GM19324 (cell line): ENCODE measurements around the gene SAE1.

ENCODE experiments used
- ATAC-seq: cut with Tn5 transposase; IDR thresholded peaks from one replicate; pipeline ENCODE4 v1.9.1; 2021; ENCODE audit warnings: mild to moderate bottlenecking, moderate library complexity; ENCODE audit not compliant: unreplicated experiment, low FRiP score

Gene SAE1

DNA sequence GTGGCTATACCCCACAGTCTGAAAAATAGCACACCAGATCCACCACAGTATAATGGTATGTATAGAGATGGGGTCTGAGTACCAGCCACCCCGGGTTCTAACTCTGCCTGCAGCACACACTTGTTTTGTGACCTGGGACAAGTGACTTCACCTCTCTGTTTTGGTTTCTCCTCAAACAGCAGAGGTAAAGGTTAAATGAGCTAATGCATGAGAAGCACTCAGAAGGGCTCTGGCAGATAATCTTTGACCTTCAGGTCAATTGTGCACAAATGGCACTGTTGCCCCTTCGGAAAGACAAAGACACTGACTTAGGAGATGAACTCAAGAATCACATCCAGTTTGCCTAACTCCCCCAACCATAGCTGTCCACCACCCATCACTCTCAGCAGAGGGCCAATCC is 24.8 kb upstream of the SAE1 start:
- ATAC-seq, result no peak

DNA sequence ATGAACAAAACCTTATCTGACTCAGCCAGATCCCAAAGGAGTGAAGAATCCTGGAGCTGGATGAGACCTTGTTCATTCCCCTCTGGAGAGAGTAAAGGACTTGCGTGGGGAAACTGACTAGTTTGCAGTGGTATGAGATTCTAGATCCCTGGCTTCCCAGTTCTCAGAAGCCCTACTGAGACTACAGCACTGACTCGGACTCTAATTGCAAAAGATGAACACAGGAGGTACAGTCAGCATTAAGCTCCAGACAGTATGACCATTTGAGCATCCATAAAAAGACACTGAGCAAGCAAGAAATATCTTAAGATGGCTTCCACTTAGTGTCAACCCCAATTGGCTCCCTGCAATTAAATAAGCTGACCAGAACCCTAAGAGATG is 23.8 kb upstream of the SAE1 start:
- ATAC-seq, result no peak

DNA sequence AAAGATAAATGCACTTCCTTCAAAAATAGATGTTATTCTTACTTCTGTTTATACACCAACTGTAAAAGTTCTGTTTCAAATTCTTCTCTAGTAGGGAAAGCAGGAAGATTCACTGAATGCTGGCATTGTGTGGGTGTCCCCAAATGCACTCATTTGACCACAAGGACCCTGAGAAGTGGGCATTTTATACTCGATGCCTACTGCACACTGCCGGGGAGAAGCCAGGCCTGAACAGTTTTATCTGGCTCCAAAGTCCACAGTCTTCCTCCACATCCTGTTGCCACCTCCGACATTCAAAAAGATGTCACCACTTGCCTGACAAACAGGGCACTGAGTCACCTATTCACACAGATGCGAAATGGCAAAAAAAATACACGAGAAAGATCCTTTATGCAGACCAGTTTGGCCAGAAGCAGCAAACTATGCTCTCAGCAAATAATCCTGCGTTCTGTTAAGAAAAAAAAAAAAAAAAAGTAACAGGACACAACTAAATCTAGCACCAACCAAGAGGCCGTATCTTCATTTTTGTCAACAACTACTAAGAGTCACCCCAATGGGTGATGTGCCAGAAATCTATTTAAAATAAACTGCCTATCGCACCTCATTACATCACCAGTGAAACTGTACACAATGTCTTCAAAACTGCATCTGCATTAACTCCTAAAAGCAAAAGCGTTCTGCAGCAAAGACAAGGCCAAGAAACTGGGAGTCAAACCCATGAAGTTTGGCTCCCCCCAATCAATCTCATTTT is 23.3 kb upstream of the SAE1 start:
- ATAC-seq, result no peak

DNA sequence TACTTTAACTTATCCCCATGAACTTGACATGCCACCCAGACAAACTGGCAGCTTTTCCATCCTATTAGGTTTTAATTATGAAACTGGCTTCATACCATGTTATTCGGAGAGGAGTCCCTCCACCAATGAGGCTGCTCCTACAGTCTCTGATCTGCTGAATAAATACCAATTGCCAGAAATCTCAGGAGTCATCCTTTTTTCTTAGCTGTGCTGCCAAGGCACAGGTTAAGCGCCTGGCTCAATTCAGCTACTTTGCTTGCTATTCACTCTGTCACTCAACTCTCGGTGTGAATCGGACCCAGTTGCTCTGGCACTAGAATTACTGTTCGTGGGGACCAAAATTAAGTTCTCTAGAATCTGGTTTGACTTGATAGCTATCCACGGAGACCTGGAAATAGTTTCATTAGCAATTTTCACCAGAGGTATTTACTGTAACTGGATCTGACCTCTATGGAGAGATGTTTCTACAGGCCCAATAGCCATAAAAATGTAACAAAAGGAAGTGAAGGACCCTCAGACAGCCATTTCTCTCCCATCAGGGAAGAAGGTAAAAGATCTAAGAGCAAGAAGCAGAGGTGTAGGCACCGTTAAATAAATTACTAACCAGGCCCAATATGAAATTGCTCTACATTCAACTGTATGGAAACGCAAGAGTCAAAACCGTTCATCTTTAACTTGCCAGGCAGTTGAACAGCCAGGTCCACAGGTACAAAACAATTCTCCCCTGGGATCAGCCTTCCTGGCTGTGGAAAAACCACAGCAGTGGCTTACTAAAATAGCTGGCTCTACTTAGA is 22.5 kb upstream of the SAE1 start:
- ATAC-seq, result no peak

DNA sequence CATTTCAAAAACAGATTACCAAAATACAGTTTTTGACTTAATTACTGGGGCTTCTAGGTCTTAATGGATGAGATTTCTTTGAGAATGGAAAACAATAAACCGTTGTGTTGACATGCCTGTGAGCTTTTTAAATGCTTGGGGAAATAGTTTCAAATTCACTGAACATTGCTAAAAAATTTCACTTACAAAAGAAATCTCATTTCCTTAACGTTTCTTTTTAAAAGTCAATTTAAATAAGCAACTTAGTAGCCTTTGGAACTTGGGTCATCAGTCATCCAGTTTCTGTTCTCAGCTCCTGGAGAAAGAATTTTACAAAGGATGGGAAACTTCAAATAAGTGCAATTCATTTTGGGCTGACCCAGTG is 21.5 kb upstream of the SAE1 start:
- no peak for ATAC-seq

DNA sequence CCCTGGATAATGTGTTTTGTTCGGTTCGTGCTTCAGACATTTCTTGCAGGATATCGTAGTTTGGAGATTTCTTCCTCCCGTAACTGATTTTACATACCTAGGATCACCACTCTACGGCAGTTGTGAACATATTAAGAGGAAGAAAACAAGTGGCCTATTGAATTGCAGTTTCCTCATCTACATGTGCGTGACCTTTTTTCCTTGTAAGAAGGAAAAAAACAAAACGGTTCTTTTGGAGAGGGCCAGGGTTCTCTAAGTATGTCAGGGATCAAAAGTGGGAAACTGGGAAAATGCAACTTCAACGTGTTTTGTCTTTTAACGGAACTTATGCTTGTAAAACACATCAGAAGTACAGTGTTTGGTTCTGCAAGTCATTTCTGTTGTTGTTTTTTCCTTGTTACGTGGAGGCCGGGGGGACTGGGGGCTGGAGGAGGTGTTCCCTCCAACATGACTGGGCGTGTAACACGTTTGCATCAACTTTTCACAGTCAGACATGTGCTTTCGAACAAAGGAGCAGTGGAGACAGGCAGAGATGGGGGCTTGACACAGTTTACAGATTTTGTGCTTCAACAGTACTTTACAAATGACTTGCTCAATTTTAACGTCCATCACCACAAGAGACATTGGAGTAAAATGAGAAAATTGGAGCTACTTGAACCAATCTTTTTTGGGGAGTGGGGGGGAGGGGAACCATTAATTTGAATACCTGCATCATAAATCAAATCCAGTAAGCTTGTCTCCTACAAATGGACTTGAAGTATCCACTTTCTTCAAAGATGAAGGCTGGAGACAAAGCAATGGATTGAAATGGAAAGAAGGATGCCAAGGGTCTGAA is 20.9 kb upstream of the SAE1 start:
- ATAC-seq, result no peak

DNA sequence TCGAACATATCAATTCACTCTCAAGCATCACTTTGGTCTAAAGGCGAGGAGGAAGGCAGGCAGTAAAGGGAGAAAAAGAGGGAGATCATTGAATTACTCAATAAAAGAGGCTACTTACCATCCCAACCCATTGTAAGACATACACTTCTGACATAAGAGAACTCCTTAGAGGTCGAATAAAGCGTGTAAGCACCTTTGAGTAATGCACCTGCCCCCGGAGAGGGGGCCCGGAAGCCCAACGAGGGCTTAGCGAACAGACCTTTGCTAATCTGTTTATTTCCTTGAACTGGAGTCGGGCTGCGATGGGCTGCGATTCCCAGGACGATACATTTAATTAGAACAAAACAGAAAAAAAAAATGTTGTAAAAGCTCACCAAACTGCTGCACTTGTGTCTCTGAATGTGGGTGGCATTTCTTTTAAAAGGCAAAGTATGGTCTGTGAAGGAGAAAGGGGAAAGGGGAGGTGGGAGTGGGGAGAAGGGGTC is 20.1 kb upstream of the SAE1 start:
- no peak for ATAC-seq

DNA sequence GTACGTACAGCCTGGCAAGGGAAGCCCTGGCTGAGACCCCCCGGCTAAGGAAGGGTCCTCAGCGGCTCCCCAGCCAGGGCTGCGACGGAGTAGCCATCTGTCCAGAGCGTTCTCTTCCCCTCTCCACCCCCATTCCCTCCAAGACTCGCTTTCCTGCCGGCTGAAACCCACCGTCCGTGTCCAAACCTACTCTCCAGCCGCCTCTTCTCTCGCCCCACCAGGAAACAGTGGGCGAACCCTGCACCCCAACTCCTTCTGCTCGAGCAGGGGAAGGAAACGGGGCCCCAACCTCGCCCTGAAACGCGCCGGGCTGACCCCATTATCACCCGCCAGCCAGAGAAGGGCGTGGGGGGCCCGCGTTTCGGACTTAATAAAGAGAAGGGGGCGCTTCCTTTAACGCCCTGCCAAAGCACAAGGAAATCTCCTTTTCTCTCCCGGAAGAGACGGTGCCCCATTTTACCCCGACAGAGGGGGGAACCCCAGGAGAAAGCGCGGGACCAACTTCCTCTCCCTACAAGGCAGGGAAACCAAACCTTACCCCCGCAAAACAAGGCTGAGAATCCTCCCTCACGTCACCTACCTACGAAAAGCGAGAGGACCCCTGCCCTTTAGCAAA is 19.5 kb upstream of the SAE1 start:
- ATAC-seq, result no peak

DNA sequence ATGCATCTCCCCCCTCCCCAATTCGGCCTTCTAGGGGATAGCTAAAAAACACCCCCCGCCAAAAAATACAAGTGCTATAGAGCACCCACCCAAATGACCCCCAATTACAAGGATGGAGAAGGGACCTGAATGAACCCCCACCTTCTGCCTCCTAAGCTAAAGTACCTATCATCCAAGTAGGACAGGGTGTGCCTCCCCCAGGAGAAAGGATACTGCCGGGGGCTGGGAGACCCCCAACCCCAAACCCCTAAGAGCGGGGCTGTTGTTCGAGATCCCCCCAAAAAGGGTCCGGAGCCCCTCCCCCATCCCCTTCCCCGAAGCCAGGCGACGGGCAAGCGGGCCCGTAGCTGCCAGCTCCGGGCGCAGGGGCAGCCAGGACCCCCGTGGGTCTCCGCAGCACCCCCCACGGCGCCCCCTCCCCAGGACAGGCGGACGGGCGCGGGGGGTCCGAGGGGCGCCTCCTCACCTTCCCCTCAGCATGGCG is 18.9 kb upstream of the SAE1 start:
- ATAC-seq, result no peak

DNA sequence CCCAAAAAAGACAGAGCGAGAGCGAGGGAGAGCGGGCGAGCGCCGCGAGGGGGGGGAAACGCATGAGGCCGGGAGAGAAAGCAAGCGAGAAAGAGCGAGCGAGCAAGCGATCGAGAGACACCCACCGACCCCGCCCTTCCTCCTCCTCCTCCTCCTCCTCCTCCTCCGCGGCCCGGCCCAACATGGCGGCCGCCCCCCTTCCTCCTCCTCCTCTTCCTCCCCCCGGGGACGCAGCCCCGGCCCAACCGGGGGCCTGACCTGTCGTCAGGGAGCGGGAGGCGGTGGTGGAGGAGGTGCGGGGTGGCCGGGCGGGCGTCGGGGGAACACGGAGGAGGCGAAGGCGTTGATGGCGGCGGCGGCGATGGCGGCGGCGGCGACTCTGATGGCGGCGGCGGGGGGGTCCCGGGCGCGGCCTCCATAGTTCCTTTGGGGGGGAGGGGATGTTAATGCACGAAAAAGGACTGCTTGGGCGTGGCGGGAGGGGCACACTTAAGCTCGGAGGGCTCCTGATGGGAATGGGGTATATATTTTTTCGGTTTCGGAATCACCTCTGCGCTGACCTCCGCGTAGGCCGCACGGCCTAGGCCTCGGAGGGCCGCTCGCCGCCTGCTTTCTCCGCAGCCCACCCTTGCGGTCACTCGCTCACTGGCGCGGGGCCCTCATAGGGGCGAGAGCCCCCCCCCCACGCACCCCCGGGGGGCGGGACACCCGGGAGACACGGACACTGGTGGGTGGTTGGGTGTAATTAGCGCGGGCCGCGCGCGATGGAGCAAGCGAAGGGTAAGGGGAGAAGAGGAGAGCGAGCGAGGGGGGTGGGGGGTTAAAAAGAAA is 18.3 kb upstream of the SAE1 start:
- ATAC-seq, result peak; percentile 29

DNA sequence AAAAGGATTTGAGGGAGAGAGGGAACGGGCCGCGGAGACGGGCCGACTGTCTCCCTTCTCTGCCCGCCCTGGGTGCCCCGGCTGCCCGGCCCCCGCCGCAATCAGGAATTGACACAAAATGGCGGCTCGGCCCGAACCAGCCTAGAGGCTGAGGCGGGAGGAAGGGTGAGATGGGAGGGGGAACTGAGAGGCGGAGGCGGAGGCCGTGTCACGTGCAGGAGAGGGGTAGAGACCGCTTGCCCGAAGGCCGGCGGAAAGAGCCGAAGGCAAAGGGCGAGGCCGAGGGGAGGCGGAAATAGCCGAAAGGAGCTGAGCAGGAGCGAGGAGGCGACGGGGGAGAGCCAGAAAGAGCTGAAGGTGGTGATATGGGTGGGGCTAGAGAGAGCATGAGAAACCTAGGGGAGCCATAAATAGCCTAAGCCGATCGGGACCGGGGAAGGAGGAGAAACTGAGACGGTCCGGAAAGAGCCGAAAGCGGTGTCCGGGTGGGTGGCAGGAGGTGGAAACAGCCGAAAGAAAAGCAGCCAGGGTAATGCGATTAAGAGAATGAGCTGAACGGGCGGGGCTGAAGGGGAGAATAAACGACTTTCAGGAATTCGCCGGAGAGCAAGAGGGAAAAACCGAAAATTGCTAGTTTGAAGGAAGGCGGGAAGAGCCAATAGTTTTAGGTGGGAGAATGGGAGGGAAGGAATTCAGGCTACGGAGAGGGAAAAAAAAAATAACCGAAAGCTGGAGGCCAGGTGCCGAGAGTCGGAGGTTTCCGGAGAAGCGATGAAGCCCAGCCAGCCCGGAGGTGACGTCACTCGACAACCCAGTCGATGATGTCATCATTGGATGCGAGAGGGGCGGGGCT is 17.4 kb upstream of the SAE1 start, which contains the start of gene ZC3H4:
Gene ZC3H4, minus strand, starts transcription at position 780 of the 853 bp plus-strand sequence. CDS start 1,192 bp downstream, outside the sequence.
- peak; percentile 87 for ATAC-seq

DNA sequence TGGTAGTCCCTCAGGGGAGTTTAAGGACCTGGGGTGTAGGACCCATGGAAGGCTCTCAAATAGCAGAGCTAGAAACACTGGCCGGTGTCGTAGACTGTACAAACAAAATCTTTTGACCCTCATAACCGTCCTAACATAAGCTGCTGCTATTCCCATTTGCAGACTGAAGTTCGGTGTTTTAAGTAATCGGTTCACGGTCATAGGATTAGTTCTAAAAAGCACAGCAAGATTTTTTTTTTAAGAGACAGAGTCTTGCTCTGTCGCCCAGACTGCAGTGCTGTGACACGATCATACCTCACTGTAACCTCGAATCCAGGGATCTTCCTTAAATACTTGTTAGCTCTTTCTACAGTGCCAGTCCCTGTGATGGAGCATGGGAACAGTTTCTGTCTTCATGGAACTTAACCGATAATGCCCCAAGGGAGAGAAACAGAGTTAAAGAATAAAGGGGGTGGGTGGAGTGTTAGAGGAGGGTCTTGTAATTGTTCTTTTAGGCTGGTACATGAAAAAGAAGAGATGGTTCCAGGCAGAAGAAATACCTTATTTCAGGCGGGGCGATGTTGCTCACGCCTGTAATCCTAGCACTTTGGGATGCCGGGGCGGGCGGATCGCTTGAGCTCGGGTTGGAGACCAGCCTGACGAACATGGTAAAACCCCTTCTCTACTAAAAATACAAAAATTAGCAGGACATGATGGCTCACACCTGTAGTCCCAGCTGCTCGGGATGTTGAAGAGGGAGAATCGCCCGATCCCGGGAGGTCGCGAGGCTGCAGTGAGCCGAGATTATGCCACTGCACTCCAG is 16.6 kb upstream of the SAE1 start:
- ATAC-seq, result no peak

DNA sequence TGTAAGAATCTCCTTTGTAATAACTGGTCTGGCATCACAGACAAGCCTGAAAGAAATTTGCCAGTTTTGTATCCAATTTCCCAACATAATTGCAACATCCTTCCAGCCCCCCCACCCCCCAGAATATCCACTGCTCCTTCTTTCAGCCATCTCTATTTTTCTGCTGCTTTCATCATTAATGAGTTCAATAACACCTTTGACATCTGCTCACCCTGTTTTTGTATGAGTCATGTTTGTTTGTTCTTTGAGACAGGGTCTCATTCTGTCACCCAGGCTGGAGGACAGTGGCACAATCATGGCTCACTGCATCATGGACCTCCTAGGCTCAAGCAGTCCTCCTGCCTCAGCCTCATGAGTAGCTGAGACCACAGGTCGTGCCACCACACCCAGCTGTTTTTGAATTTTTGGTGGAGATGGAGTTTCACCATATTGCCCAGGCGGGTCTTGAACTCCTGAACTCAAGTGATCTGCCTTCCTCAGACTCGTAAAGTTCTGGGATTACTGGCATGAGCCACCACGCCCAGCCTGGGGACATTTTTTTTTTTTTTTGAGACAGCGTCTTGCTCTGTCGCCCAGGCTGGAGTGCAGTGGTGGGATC is 10.1 kb upstream of the SAE1 start:
- ATAC-seq, result no peak

DNA sequence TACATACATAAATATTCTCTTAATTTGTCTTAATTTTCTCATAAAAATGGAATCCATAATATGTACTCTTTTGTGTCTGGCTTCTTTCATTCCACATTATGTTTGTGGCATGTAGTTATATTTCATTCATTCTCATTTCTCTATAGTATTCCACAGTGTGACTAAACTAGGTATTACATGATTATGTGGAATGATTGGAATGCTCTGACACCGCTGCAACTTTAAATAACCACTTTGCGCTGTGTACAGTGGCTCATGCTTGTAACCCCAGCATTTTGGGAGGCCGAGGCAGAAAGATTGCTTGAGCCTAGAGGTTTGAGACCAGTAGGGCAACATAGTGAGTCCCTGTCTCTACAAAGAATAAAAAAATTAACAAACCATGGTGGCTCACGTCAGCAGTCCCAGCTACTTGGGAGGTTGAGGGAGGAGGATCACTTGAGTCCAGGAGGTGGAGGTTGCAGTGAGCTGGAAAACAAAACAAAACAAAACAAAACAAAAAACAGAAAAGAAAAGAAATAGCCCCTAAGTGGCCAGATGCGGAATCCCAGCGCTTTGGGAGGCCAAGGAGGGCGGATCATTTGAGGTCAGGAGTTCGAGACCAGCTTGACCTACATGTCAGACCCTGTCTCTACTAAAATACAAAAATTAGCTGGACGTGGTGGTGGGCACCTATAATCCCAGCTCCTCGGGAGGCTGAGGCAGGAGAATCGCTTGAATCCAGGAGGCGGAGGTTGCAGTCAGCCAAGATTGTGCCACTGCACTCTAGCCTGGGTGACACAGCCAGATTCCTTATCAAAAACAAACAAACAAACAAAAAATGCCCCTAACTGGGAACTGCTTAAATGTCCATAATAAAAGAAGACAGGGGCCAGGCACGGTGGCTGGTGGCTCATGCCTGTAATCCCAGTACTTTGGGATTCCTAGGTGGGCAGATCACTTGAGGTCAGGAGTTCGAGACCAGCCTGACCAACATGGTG is 8.0 kb upstream of the SAE1 start:
- ATAC-seq, result no peak

DNA sequence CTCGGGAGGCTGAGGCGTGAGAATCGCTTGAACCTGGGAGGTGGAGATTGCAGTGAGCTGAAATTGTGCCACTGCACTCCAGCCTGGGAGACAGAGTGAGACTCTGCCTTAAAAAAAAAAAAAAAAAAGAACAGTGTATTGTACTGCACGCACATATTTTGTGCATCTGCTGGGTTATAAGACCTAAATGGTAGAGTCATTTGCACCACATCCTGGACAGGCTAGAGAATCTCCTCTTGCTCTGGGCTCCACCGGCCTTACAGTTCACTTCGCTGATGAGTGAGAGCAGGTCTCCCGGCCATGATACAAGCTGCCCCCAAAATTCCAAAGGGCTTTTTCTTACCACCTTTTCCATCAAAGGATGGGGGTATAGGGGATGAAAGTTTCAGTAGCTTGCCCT is 7.2 kb upstream of the SAE1 start:
- no peak for ATAC-seq

DNA sequence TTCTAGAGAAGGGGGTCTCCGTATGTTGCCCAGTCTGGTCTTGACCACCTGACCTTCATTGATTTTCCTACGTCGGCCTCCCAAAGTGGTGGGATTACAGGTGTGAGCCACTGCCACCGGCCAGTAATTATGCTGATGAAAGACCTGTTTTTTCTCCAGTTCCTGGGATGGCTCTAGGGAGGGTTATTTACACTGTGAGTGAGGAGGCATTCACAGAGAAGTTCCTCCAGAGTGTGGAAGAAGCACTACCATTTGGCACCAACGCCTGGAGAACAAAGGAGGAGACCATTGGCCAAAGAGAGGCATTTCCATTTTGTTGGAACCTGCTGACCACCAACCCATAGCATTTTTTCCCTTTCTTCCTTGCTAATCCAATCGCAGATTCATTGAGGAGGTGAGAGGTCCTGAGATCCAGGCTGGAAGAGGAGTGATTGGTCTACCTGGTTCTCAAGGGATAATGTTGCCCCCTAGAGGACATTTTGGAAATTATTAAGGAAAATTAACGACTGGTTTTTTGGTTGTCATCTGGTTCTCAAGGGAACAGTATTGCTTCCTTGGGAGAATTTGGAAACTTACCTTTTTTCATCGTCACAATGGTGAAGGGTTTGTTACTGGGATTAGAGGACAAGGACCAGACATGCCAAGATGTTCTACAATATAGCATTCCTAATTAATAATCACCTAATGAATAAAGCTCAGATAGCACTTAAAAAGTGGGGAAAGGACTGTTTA is 5.5 kb upstream of the SAE1 start:
- ATAC-seq, result no peak
